ENCODE measurements around the gene RETREG1.
A peak's percentile ranks its signal among the peaks of the same experiment; 100 is the strongest.
"Not testable (repeated sequence)": the region's sequence is repeated elsewhere in the genome, so short reads cannot be mapped to it uniquely, and the experiment has no call there.

Gene RETREG1

GRCh38 chr5:16554110-16554509 lies 62.7 kb downstream of the RETREG1 start:
- DNase-seq (ENCODE audit: low read depth): no peak

DNA sequence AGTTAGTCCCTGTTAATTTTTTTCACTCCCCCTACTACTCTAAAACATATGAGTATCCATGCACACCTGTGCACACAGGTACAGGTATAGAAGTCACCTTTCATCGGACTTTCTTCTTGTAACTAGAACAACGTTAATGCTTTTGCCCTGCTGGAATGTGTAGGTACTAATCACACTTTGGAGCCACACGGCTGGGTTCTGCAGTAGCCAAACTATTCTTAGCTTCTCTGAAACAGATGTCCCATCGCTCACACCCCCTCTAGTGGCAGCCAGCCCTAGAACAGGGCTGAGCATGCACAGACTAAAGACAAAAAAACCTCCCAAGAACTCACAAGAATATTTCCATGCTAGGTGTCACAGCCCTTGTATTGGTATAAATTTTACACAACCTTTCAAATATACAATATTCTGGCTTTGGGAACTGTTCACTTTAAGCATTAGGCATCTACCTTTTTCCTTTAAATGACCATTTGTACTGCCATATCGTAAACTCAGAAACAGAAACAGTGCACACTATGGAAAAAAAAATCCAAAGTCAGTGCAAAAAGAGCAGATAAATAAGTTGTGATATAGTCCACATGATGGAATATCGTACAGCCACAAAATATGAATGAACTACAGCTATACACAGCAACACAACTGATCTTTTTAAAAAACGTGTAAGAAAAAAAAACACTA lies 64.0 kb downstream of the RETREG1 start:
- peak; percentile 69 for DNase-seq (ENCODE audit: low read depth)

- no peak for DNase-seq (ENCODE audit: low read depth)
Observed at GRCh38 chr5:16551628-16552027, 65.2 kb downstream of the RETREG1 start.

DNA sequence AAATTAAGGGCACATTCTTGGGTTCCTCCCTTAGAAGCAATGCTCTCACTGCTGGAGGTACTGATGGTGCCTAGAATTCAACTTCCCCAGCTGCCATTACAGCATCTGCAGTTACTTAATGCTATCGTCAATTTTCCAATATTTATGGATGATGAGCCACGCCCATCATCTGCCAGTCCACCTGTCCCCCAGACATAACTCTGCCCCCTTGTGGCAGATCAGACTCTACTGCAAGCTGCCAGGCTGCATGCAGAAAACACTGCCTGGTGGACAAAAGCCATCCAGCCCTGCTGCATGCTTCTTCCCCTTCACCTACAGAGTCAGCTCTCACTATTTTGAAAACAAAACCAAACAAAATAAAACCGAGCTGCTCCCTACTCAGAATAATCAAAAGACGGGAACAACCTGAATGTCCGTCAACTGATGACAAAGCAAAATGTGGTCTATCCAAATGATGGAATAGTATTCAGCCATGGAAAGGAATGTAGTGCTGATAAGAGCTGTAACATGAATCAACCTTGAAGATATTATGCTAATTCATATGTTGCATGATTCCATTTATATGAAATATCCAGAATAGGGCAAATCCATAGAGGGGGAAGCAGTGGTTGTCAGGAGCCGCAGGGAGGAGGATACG lies 66.4 kb downstream of the RETREG1 start:
- DNase-seq (ENCODE audit: low read depth): peak; percentile 60

- peak; percentile 46 for DNase-seq (ENCODE audit: low read depth)
Observed at GRCh38 chr5:16549491-16550206, 67.1 kb downstream of the RETREG1 start.

DNA sequence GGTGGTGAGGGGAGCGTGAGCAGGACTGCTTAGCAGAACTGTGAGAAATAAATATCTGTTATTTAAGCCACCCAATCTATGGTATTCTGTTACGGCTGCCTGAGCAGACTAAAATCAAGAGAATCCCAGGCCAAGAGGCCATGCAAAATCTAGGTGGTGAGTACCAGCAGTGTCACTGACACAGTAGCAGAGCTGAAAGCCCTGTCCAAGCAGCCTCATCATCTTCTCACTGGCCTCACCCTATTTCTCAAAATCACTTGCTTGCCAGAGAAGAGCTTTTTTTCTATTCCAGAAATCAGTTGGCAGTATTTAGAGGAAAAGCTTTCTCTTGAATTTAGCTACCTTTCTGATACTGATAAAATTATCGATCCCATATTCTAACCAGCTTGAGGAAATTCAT lies 68.0 kb downstream of the RETREG1 start:
- DNase-seq (ENCODE audit: low read depth): no peak

DNA sequence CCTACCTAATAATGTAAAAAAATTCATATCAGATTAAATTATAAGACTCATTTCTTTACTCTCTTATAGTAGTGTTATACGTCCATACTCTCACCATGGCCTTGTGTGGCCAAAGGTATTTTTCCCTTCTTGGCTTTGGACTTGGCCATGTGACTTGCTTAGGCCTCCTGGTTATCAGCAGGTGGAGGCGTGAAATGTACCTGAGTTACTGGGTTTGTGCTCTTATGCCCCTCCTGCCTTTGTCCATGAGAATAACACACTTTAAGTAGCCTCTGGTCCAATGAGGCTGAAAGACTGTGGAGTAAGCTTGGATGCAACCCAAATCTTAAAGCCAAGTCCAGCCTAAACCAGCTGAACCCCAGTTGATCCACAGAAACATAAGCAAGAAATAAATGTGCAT lies 68.7 kb downstream of the RETREG1 start:
- DNase-seq (ENCODE audit: low read depth): no peak

DNA sequence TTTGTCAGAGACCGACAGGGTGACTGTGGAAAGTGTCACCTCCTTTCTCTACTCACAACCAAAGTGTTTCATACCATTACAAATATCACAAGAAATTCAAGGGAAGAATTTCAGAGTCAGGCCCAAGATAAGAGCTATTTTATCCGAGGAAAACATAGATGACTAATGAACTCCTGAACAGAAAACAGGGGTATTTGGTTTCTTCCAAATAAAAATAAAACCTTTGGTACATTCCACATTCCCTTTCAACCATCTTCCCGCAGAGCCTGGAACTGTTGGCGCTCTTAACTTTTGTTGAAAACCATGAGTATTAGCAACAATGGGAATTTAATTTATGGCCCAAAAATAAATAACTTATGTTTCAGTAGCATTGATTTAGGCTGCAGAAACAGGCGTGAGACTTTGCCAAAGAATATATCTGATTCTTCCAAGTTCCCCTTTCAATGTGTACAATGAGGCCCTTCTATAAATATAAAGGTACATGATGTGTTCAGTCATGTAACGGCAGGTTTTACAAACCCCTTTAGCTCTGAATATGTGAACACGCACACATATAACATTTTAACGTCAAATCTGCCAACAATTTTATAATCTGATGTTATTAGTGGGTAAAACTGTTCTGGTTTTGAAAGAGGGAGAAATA lies 69.5 kb downstream of the RETREG1 start:
- DNase-seq (ENCODE audit: low read depth): no peak

DNA sequence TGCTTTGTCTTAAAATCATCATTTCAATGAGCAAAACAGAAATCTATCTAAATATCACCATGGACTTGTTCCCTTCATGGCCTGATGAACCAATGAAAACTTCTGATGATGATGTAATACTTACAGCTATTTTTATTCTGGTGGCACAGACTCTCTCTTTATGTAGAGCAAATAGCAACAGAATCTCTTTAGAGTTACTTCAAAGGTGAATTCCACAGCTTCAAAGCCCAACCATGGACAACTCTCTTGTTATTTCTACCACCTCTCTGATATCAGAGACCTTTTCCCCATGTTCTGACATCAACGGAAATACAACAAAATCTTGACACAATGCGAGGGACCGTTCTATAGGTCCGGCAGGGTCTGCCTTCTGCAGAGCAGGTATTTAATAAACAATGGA lies 70.1 kb downstream of the RETREG1 start:
- DNase-seq (ENCODE audit: low read depth): no peak

DNA sequence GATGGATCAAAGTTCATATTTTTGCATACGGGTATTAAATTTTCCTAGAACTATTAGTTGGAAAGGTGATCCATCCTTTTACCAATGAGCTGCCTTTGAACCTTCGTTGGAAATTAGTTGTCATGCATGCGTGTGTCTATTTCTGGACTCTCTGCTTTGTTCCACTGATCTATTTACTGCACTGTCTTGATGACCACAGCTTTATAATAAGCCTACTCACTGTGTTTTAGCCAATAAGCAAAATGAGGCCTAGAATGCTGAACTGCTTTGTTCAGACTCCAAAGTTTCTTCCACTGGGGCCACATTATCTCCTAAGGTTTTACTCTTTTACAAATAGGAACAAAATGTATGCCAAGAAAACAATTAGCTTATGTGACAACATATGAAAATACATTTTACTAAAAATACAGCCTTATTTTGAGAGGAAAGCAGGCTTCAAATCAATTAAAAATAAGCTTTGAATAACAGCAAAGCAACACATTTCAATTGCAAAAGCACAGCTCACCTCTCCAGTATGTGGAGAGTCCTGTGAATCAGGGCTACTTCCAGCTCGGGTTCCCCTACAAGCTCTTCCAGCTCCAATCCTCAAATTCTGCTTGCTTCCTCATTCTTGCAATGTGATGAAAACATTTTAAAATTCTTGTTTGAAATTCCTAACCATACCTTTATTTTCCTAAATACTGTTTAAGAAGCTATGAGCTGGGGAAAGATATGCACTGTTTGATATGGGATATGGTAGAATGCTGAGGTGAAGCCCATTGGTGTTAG lies 72.0 kb downstream of the RETREG1 start:
- DNase-seq (ENCODE audit: low read depth): no peak

DNA sequence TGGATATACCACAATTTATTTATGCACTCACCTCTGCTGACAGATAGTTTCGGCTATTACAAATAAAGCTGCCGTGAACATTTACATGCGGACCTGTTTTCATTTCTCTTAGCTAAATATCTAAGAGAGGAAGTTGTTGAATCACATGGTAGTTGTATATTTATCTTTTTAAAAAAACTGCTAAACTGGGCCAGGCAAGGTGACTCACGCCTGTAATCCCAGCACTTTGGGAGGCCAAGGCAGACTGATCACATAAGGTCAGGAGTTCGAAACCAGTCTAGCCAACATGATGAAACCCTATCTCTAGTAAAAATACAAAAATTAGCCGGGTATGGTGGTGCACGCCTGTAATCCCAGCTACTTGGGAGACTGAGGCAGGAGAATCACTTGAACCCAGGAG lies 73.6 kb downstream of the RETREG1 start:
- peak; percentile 77 for DNase-seq (ENCODE audit: low read depth)

- no peak for DNase-seq (ENCODE audit: low read depth)
Observed at GRCh38 chr5:16542236-16542635, 74.6 kb downstream of the RETREG1 start.

- not testable (repeated sequence) for DNase-seq (ENCODE audit: low read depth)
Observed at GRCh38 chr5:16541592-16541991, 75.2 kb downstream of the RETREG1 start.

DNA sequence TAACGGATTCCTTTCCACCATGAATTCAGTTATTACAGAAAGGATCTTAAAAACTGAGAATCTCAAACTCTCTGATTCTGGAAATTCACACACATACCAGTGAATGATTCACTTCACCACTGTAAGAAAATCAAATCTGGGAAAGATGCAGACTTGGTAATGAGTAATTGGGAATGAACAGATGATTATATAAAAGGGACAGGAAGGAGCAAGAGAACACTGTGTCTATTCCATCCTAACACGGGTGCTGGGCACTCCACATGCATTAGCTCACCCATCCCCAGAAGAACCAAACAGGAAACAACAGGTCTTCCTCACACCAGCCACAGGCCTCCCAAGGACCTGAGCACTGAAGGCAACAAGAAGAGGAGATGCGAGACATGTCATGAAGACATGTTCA lies 76.4 kb downstream of the RETREG1 start:
- DNase-seq (ENCODE audit: low read depth): peak; percentile 90

- DNase-seq (ENCODE audit: low read depth): peak; percentile 92
Observed at GRCh38 chr5:16539169-16539666, 77.6 kb downstream of the RETREG1 start.

GRCh38 chr5:16538006-16538405 lies 78.8 kb downstream of the RETREG1 start:
- no peak for DNase-seq (ENCODE audit: low read depth)

- DNase-seq (ENCODE audit: low read depth): no peak
Observed at GRCh38 chr5:16536818-16537217, 80.0 kb downstream of the RETREG1 start.

DNA sequence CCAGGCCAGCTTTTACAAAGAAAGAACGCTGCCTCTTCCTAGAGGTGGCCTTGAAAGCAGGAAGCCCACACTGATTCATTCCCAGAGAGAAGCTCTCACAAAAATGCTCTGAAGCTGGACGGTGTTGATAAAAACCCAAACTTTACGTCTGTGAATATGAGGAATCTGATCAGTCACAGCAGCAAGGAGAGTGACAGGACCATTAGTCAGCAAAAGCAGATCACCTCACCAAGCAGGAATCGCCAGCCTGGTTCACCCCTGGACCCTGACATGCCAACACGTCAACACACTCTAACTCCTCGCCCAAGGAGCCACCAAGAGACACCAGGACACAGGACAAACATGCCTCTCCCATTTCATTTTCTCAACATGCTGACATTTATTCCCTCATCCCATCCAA lies 80.6 kb downstream of the RETREG1 start:
- DNase-seq (ENCODE audit: low read depth): peak; percentile 35

DNA sequence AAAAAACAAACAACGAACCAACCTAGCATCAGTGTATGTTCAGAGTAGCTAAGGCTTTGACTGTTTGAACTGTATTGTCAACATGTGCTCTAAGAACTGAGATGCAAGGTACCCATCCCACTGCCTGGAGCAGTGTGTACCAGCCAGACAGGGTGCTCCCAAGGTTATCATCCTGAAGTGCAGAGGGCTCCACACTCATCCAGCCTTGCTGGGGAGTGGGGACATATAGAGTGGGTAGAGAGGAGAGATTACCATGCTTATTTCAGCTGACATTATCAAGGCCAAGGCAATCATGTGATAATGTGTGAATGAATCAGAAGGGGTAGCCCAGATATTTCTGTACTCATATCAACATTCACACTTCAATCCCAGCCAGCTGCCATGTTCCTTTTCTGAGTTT lies 82.5 kb downstream of the RETREG1 start:
- no peak for DNase-seq (ENCODE audit: low read depth)

DNA sequence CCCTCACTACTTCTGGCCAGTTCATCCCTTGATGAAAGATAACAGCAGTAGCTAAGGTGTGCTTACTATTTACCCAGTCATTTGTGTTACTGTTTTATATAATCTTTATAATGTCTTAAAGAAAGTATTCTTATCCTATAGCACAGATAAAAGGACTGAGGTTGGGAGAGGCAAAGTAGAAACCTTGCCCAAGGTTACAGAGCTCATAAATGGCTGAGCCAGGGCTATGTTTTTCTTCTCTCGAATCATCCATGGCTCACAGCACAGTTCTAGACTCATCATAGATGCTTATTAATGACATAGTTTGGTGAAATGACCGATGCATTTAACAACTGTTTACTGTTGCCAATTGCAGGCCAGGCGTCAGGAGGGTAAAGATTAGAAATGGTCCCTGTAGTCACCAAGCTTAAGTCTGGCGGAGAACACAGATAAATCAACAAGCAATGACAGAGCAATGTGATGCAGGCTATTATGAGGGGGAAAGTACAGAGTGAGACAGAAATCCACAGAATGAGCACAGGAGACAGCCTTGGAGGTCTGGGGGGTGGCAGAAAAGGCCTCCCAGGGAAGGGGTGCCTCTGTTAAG lies 85.6 kb downstream of the RETREG1 start:
- DNase-seq (ENCODE audit: low read depth): no peak

- no peak for DNase-seq (ENCODE audit: low read depth)
Observed at GRCh38 chr5:16529306-16529705, 87.5 kb downstream of the RETREG1 start.
